ENCODE measurements around the gene GAS7. TPM values are rescaled to one million over a fixed set of nuclear protein-coding genes. Genes with fewer than 3 reads are reported as not detected.
"Not testable (repeated sequence)": the region's sequence is repeated elsewhere in the genome, so short reads cannot be mapped to it uniquely, and the experiment has no call there.

Gene GAS7
- total RNA-seq, 1 donor from 2014 or later, result 50.6 TPM

- Histone ChIP-seq H3K4me3 (no peak overlapping the region), H3K36me3 (no peaks in the 10 kb centered on the region), H3K27me3 (no peaks in the 10 kb centered on the region), H3K9me3 (no peaks in the 10 kb centered on the region), H3K4me1 (peaks cover 16% of the 10 kb centered on the region), H3K27ac (peak overlapping the region; percentile 51)
- TF ChIP-seq CTCF (IDR thresholded peaks at IDR 0.05), result no peak
- intact Hi-C loops (cut with DNase I), result no loop called here
- peak; percentile 5 for ATAC-seq
- no peak for DNase-seq
Observed at GRCh38 chr17:10061111-10061845, 137.1 kb downstream of the GAS7 start.

- Histone ChIP-seq H3K9me3 (no peaks in the 10 kb centered on the region), H3K27me3 (no peaks in the 10 kb centered on the region), H3K27ac (no peak overlapping the region), H3K4me1 (peaks cover 16% of the 10 kb centered on the region), H3K36me3 (no peaks in the 10 kb centered on the region), H3K4me3 (no peak overlapping the region)
- TF ChIP-seq CTCF (IDR thresholded peaks at IDR 0.05), result no peak
- DNase-seq, result no peak
- intact Hi-C loops (cut with DNase I), result no loop called here
- ATAC-seq, result no peak
Observed at GRCh38 chr17:10060526-10060925, 137.9 kb downstream of the GAS7 start.

GRCh38 chr17:10059684-10060211 lies 138.7 kb downstream of the GAS7 start:
- Histone ChIP-seq H3K4me1 (peaks cover 16% of the 10 kb centered on the region), H3K27me3 (no peaks in the 10 kb centered on the region), H3K9me3 (no peaks in the 10 kb centered on the region), H3K27ac (no peak overlapping the region), H3K4me3 (no peak overlapping the region), H3K36me3 (no peaks in the 10 kb centered on the region)
- DNase-seq (no peak), ATAC-seq (no peak)
- TF ChIP-seq CTCF (IDR thresholded peaks at IDR 0.05), result no peak
- intact Hi-C loops (cut with DNase I), result no loop called here

- H3K9me3 ChIP-seq, result no peaks in the 10 kb centered on the region
- H3K27ac ChIP-seq, result no peak overlapping the region
- H3K4me3 ChIP-seq, result no peak overlapping the region
- DNase-seq (peak; percentile 73), ATAC-seq (peak; percentile 48)
- H3K36me3 ChIP-seq, result no peaks in the 10 kb centered on the region
- no peaks in the 10 kb centered on the region for H3K27me3 ChIP-seq
- intact Hi-C loops (cut with DNase I), result no loop called here
- H3K4me1 ChIP-seq, result peaks cover 16% of the 10 kb centered on the region
- TF ChIP-seq CTCF (IDR thresholded peaks at IDR 0.05), result no peak
Observed at GRCh38 chr17:10058921-10059683, 139.3 kb downstream of the GAS7 start.

GRCh38 chr17:10057466-10057865 lies 140.9 kb downstream of the GAS7 start:
- H3K36me3 ChIP-seq; DNase-seq; H3K27ac ChIP-seq; H3K4me3 ChIP-seq; ATAC-seq; H3K27me3 ChIP-seq; intact Hi-C loops (cut with DNase I); H3K9me3 ChIP-seq: not testable (repeated sequence)
- peaks cover 11% of the 10 kb centered on the region for H3K4me1 ChIP-seq
